Ishikawa (cell line): ENCODE data around the gene HK3.
A peak's percentile ranks its signal among the peaks of the same experiment; 100 is the strongest.

Experiments used
- CEBPB ChIP-seq: IDR thresholded peaks from 2 replicates; pipeline ENCODE4 v1.6.1; 2012
- CREB1 ChIP-seq: IDR thresholded peaks from 2 replicates; pipeline ENCODE4 v1.6.1; 2012; ENCODE audit warnings: low read depth
- EGR1 ChIP-seq: IDR thresholded peaks from 2 replicates; pipeline ENCODE4 v1.6.1; 2012
- EP300 ChIP-seq: IDR thresholded peaks from 2 replicates; pipeline ENCODE4 v1.6.1; 2012; ENCODE audit warnings: borderline replicate concordance
- FOXM1 ChIP-seq: IDR thresholded peaks from 2 replicates; pipeline ENCODE4 v1.6.1; 2012; ENCODE audit warnings: low read depth, borderline replicate concordance
- MAX ChIP-seq: IDR thresholded peaks from 2 replicates; pipeline ENCODE4 v1.6.1; 2012
- NFIC ChIP-seq: IDR thresholded peaks from 2 replicates; pipeline ENCODE4 v1.6.1; 2012
- RAD21 ChIP-seq: IDR thresholded peaks from 2 replicates; pipeline ENCODE4 v1.6.1; 2012; ENCODE audit warnings: low read depth
- REST ChIP-seq: IDR thresholded peaks from 2 replicates; pipeline ENCODE4 v1.6.1; 2012; ENCODE audit warnings: low read depth, mild to moderate bottlenecking
- TAF1 ChIP-seq: IDR thresholded peaks from 2 replicates; pipeline ENCODE4 v1.6.1; 2012; ENCODE audit warnings: low read depth, mild to moderate bottlenecking
- TCF12 ChIP-seq: IDR thresholded peaks from 2 replicates; pipeline ENCODE4 v1.6.1; 2012; ENCODE audit warnings: low read depth
- TEAD4 ChIP-seq: IDR thresholded peaks from 2 replicates; pipeline ENCODE4 v1.6.1; 2012
- USF1 ChIP-seq: IDR thresholded peaks from 2 replicates; pipeline ENCODE4 v1.6.1; 2012
- YY1 ChIP-seq: IDR thresholded peaks from 2 replicates; pipeline ENCODE4 v1.6.1; 2012; ENCODE audit warnings: low read depth
- ZBTB7A ChIP-seq: IDR thresholded peaks from 2 replicates; pipeline ENCODE4 v1.6.1; 2012; ENCODE audit warnings: low read depth

The HK3 gene

GRCh38 chr5:176843673-176844072 is 55.5 kb downstream of the HK3 start:
- no peak for TF ChIP-seq CEBPB
- TF ChIP-seq MAX, result no peak
- TF ChIP-seq REST, result no peak
- no peak for TF ChIP-seq TAF1
- no peak for TF ChIP-seq CREB1
- TF ChIP-seq ZBTB7A, result no peak
- no peak for TF ChIP-seq RAD21
- no peak for TF ChIP-seq YY1
- TF ChIP-seq NFIC, result no peak
- no peak for TF ChIP-seq TEAD4
- no peak for TF ChIP-seq USF1
- TF ChIP-seq TCF12, result no peak
- no peak for TF ChIP-seq EGR1
- TF ChIP-seq FOXM1, result no peak
- no peak for TF ChIP-seq EP300

GRCh38 chr5:176837707-176838115 is 61.4 kb downstream of the HK3 start:
- no peak for TF ChIP-seq FOXM1
- TF ChIP-seq TAF1, result no peak
- TF ChIP-seq EP300, result no peak
- peak; percentile 95 for TF ChIP-seq MAX
- TF ChIP-seq NFIC, result peak; percentile 48; the same call in 1 of the 2 replicates
- 0 out of 2 replicates have a peak, but pooled peaks have one; percentile 19 for TF ChIP-seq CREB1
- peak; percentile 77 for TF ChIP-seq YY1
- TF ChIP-seq TEAD4, result peak; percentile 58; the same call in 1 of the 2 replicates
- TF ChIP-seq EGR1, result no peak
- peak; percentile 32; the same call in 1 of the 2 replicates for TF ChIP-seq RAD21
- TF ChIP-seq ZBTB7A, result no peak
- peak; percentile 36; the same call in 1 of the 2 replicates for TF ChIP-seq USF1
- TF ChIP-seq TCF12, result 0 out of 2 replicates have a peak, but pooled peaks have one; percentile 40
- TF ChIP-seq REST, result peak; percentile 100
- no peak for TF ChIP-seq CEBPB

GRCh38 chr5:176836811-176837706 is 62.1 kb downstream of the HK3 start:
- TF ChIP-seq MAX (no peak), NFIC (no peak), REST (no peak)

GRCh38 chr5:176835918-176836317 is 63.2 kb downstream of the HK3 start:
- no peak for TF ChIP-seq CEBPB
- no peak for TF ChIP-seq YY1
- TF ChIP-seq TCF12, result no peak
- TF ChIP-seq ZBTB7A, result no peak
